Loucy (cell line): ENCODE measurements around the gene ZNF471.

Experiments used
- CTCF ChIP-seq: fragments of 200-600 bp; sonication (generic); conservative IDR thresholded peaks from 2 replicates; pipeline ENCODE4 v1.5.1; 2014; ENCODE audit warnings: mild to moderate bottlenecking, antibody characterized with exemption, low read length
- EZH2phosphoT487 ChIP-seq: fragments of 200-600 bp; IDR thresholded peaks from 2 replicates; pipeline ENCODE4 v1.6.1; 2018; ENCODE audit warnings: antibody characterized with exemption, mild to moderate bottlenecking, moderate library complexity, borderline replicate concordance

GRCh38 chr19:56572589-56572988 is 64.9 kb downstream of the ZNF471 start:
- no peak for TF ChIP-seq CTCF
- no peak for TF ChIP-seq EZH2phosphoT487
